NCI-H774 (cell line): ENCODE results near the gene ALDH3B2.
"Not testable (repeated sequence)": the region's sequence is repeated elsewhere in the genome, so short reads cannot be mapped to it uniquely, and the experiment has no call there.

Experiments used
- DNase-seq: peaks from one replicate; lab custom pipeline; 2025; lab: John Stamatoyannopoulos, UW

The ALDH3B2 gene

DNA sequence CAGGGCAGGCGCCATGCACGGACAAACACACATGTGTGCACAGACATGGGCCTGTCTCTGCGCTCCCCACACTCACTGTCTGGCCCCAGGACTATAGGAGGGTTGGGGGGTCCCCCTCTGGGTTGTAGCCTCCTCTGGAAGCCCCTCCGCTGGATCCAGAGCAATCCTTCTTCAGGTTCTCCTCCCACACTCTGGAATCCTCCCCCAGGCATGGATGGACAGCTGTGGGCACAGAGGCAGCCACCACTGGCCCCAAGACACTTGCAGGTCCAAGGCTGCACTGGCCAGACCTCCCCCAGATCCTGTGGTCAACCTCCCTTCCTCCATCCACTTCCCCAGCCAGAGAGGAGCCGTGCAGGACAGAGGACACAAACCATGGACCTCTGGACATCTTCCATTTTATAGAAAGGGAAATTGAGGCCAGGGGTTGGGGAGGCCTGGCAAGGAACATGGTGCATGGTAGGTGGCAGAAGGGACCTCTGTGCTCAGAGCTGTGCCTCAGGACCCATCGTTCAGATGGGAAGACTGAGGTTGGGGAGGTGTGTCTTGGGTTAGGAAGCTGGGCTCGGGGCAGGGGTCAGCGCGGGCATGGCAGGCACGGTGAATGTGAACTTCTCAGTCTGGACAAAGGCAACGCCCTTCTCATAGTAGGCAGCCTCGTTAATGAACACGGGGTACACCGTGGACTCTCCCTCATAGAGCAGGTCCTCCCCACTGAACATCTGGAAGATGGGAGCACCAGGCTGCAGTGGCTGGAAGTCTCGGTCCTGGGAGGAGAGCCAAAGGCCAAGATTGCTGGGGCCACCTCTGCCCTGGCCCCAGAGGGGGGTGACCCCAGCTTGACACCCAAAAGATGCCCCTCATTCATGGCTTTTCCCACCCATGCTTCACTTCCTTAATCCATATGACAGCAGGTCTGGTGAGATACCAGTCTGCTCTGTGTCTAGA lies 32.0 kb downstream of the ALDH3B2 start:
- no peak for DNase-seq

GRCh38 chr11:67641338-67642172 lies 32.9 kb downstream of the ALDH3B2 start:
- no peak for DNase-seq

DNA sequence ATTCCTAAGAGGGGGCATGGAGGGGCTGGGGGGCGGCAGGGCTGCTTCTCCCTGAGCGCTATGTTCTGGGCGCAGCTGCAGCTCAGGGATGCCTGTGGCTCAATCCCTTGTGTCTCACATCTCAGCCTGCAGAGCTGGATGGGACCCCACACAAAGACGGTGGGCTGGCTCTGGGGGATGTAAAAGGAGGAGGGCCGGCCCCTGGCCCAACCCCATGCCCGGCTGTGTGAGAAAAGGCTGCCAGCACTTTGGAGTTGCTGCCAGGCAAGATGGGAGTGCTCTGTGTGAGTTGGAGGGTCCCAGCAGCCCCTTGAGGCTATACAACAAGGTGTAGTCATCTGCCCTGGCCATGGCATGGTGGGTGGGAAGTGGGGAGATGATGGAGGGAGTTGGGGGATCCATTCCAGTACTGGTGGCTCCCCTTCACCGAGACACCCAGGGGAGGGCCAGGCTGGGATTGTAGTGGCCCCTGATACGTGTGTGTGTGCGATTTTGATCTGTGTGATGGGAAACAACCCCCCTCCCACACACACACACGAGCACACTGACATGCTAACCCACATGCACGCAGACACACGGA lies 33.6 kb downstream of the ALDH3B2 start:
- DNase-seq: no peak

DNA sequence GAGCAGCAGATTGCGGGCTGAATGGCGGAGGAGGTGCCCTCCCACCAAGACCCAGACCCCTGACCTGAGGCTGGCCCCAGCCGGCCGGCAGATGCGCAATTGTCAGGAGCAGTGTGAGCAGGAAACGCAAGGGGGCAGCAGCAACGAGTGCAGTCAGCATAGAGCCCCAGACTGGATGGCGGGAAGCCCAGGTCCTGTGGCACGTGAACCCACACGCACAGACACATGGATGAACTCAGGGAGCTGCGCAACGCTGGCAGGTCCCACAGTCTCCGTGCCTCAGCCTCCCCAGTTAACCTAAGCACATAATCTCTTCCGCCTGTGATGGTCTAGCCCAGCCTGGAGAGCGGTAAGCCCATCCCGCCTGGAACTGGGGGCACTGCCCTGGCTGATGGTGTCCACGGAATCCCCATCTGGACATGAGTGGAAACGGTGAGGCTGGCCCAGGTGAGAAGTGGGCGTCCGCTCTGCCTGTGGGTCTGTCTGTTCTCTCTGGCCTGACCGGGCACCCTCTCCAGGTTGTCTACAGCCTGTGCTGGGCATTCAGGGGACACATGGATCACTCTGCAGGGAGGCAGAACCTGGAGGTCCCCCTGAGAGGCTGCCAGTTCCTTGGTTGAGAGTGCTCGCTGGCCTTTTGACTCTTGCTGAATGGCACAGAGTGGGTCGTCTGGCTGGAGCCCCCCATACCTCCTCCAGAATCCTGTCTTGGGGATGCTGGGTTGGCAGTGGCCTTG lies 34.2 kb downstream of the ALDH3B2 start:
- no peak for DNase-seq

DNA sequence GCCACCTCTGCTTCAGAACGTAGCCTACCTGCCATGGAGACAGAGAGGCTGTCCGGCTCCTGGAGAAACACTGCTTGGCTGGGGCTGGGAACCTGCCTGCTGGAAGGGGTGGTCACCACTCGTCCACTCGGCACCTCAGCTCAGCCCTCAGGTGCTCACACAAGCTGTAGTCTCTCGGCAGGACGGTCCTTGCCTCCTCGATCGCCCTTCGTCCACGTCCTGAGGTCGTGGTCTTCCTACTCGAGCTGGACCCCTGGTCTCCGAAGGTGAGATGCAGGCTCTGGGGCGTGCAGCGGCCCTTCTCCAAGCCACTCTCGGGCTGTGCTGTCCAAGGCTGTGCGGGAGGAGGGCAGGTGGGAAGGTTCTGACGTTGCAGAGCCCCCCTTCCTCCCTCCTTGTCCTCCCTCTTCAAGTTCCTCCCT lies 35.0 kb downstream of the ALDH3B2 start, which contains the start of gene TBX10:
Gene TBX10, minus strand, starts transcription at position 326 of the 422 bp plus-strand sequence. Its CDS starts 291 bp downstream, at position 35.
- DNase-seq: no peak

- DNase-seq: no peak
Measured at GRCh38 chr11:67638535-67639437, 35.6 kb downstream of the ALDH3B2 start.

DNA sequence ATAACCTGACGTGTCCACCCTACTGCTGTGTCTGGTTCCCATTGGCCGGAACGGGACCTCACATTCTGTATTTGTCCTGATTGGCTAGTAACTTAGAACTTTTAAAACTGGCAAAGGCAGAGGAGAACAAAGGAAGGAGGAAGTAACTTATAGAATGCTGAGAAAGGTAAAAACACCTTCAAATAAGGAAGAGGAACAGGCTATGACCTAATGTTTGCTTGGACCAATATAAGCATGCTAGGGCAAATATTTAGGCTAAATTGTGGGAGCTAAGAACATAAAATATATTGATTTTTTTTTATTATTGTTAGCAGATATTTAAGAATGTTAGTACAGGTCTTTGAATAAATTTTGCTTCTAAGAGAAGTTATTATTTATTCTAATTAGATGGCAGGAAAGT lies 37.0 kb downstream of the ALDH3B2 start:
- DNase-seq: not testable (repeated sequence)

- no peak for DNase-seq
Measured at GRCh38 chr11:67636962-67637361, 37.5 kb downstream of the ALDH3B2 start.

- no peak for DNase-seq
Measured at GRCh38 chr11:67635231-67635521, 39.2 kb downstream of the ALDH3B2 start.

GRCh38 chr11:67634366-67635230 lies 39.8 kb downstream of the ALDH3B2 start:
- no peak for DNase-seq

DNA sequence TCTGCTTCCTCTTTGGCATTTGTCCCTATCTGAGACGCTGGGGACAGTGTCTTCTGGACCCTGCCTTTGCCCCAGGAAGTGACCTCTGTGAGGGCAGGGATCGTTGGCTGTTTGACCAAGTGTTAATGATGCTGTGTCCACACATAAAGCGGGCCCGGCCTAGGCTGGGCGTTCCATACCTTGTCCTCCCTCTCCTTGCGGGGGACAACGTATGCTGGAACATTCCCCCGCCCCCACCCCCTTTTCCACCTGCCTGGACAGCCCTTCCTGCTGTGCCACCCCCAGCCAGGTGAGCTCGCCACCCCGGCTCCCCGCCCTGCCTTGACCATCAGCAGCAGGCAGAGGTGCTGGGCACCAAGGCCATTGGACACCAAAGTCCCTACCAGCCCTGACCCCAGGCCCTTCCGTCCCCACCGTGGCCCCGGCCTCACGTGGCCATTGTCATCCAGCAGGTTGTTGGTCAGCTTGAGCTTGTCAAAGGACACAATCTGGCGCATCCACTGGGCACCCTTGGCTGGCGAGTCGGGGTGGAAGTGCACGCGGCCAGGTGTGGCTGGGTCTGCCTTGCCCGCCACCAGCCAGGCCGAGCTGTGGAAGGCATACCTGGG lies 40.6 kb downstream of the ALDH3B2 start:
- no peak for DNase-seq

- DNase-seq: no peak
Measured at GRCh38 chr11:67632982-67633755, 41.3 kb downstream of the ALDH3B2 start.

GRCh38 chr11:67632175-67632981 lies 42.0 kb downstream of the ALDH3B2 start:
- DNase-seq: no peak

GRCh38 chr11:67631853-67632174 lies 42.6 kb downstream of the ALDH3B2 start:
- no peak for DNase-seq

DNA sequence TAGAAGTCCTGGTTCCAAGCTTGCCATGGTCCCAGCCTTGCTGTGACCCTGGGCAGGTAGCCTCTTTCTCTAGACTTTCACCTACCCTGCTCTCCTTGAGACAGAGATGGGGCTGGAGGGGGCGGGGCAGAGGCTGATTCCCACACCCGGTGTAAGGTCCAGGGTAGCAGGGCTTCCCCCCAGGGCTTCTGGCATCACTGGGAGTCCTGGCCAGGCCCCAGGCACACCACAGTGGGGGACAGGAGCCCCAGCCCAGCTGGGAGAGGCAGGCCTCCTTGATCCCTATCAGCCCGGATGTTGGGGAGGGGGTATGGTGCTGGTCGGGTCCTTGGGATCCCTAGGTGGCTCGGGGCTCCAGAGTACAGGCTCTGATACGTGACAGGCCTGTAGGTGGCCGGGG lies 43.0 kb downstream of the ALDH3B2 start:
- DNase-seq: no peak

GRCh38 chr11:67630943-67631331 lies 43.5 kb downstream of the ALDH3B2 start:
- DNase-seq: no peak

DNA sequence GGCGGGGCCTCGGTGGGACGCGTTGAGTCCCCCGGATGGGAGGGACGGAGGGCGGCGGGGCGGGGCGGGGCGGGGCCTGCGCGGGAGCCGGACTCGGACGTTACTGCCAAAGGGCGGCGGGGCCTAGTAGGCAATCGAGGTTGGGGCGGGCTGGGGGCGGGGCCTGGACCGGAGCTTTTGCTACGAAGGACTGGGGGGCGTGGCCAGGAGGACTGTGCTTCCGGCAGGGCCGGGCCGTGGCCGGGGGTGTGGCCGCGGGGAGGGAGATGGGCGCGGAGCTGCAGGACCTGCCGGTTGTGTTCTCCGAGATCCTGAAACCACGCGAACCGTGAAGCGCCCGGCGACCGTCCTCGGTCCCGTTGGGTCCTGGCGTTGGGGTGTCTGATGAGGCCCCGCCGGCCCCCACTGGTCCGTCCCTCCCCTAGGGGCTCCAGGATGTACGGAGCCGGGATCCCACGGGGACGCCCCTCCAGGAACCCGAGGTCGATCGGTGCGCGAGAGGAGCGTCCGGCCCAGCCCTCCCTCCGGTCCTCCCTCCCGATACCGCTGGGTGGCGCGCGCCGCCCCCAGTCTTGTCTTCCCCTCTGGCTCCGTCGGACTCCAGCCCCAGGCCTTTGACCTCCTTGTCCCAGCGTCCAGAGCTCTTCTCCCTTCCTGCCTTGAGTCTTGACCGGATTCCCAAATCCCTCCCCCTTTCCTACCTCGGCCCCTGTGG lies 44.0 kb downstream of the ALDH3B2 start:
- peak; percentile 94 for DNase-seq
